GM21526 (cell line): ENCODE measurements around the gene SARNP.
"Not testable (repeated sequence)": the region's sequence is repeated elsewhere in the genome, so short reads cannot be mapped to it uniquely, and the experiment has no call there.

ENCODE experiments used
- ATAC-seq: cut with Tn5 transposase; IDR thresholded peaks from one replicate; pipeline ENCODE4 v1.9.1; 2021; ENCODE audit warnings: moderate library complexity; ENCODE audit not compliant: unreplicated experiment, low FRiP score

SARNP gene

GRCh38 chr12:55817345-55818139, at the start of gene SARNP, which contains the start of gene ORMDL2:
SARNP (minus strand) TSS chr12:55817724; CDS start chr12:55817701, 23 bp downstream.
ORMDL2 (plus strand) TSS chr12:55818041; CDS start chr12:55819000, 959 bp downstream.
- peak; percentile 94 for ATAC-seq

- not testable (repeated sequence) for ATAC-seq
Observed at GRCh38 chr12:55866454-55867004, 49.0 kb upstream of the SARNP start.

GRCh38 chr12:55865327-55865726, 47.8 kb upstream of the SARNP start:
- ATAC-seq = no peak

GRCh38 chr12:55862931-55863330, 45.4 kb upstream of the SARNP start:
- ATAC-seq = not testable (repeated sequence)

GRCh38 chr12:55862286-55862685, 44.8 kb upstream of the SARNP start:
- ATAC-seq = no peak

GRCh38 chr12:55861871-55862270, 44.3 kb upstream of the SARNP start:
- ATAC-seq = no peak

GRCh38 chr12:55861396-55861795, 43.9 kb upstream of the SARNP start:
- ATAC-seq = no peak

GRCh38 chr12:55852740-55853139, 35.2 kb upstream of the SARNP start:
- ATAC-seq = no peak

GRCh38 chr12:55850893-55851292, 33.4 kb upstream of the SARNP start:
- ATAC-seq = no peak

GRCh38 chr12:55850401-55850800, 32.9 kb upstream of the SARNP start:
- no peak for ATAC-seq

- no peak for ATAC-seq
Observed at GRCh38 chr12:55849616-55850343, 32.3 kb upstream of the SARNP start.

GRCh38 chr12:55847603-55848291, 30.2 kb upstream of the SARNP start:
- ATAC-seq = no peak

- ATAC-seq = no peak
Observed at GRCh38 chr12:55847033-55847432, 29.5 kb upstream of the SARNP start.

GRCh38 chr12:55845785-55846496, 28.4 kb upstream of the SARNP start:
- ATAC-seq = no peak

- ATAC-seq = no peak
Observed at GRCh38 chr12:55845361-55845760, 27.8 kb upstream of the SARNP start.

GRCh38 chr12:55844961-55845360, 27.4 kb upstream of the SARNP start:
- ATAC-seq = no peak

- ATAC-seq = no peak
Observed at GRCh38 chr12:55843431-55843830, 25.9 kb upstream of the SARNP start.

- ATAC-seq = no peak
Observed at GRCh38 chr12:55842681-55843429, 25.3 kb upstream of the SARNP start, which contains the start of gene MMP19. MMP19 (minus strand) TSS chr12:55842936; CDS start chr12:55842830, 106 bp downstream.

GRCh38 chr12:55840581-55841351, 23.2 kb upstream of the SARNP start:
- ATAC-seq = no peak
